Measurements from ENCODE around the gene KLHL22. TPM values are rescaled to one million over a fixed set of nuclear protein-coding genes. Genes with fewer than 3 reads are reported as not detected.
"Not testable (repeated sequence)": the region's sequence is repeated elsewhere in the genome, so short reads cannot be mapped to it uniquely, and the experiment has no call there.

Gene KLHL22
- total and polyA plus RNA-seq, 4 donors, result 5.3 to 29.9 (median 20.4) TPM

GRCh38 chr22:20420157-20420842 lies 75.3 kb downstream of the KLHL22 start:
- H3K9me3 ChIP-seq (ENCODE audit: control insufficient read depth, low read length), result no peaks in the 10 kb centered on the region
- H3K27me3 ChIP-seq (ENCODE audit: control insufficient read depth in 1 of 2, insufficient read depth in 2 of 2, low read length in 1 of 2), result no peaks in the 10 kb centered on the region
- H3K4me3 ChIP-seq (ENCODE audit: low read length in 2 of 2), result no peak overlapping the region
- no peaks in the 10 kb centered on the region for H3K4me1 ChIP-seq (ENCODE audit: control insufficient read depth in 1 of 2, insufficient read depth in 2 of 2, low read length in 2 of 2)
- WGBS, 2 donors, result 94% methylated on average over 11 of the region's 11 CpGs
- no peak overlapping the region for H3K27ac ChIP-seq (ENCODE audit: low read depth in 1 of 2, low read length in 2 of 2)
- ATAC-seq (ENCODE audit: low FRiP score) (no peak), DNase-seq (peak; percentile 23 to 42)
- H3K36me3 ChIP-seq (ENCODE audit: control insufficient read depth in 1 of 2, insufficient read depth in 2 of 2, low read length in 1 of 2), result no peaks in the 10 kb centered on the region
- intact Hi-C loops (cut with DNase I), result no loop called here

- intact Hi-C loops (cut with DNase I), result loop anchor here (2.0 to 10.0 kb wide), 2 partner anchors 77 to 275 kb away; no protein-coding TSS in a partner anchor
- WGBS, 2 donors, result 91 to 94% methylated on average over 2 of the region's 2 CpGs
- ATAC-seq (ENCODE audit: low FRiP score) (no peak), DNase-seq (peak; percentile 1 to 3)
- Histone ChIP-seq H3K9me3 (ENCODE audit: control insufficient read depth, low read length) (no peaks in the 10 kb centered on the region), H3K4me1 (ENCODE audit: control insufficient read depth in 1 of 2, insufficient read depth in 2 of 2, low read length in 2 of 2) (no peaks in the 10 kb centered on the region), H3K36me3 (ENCODE audit: control insufficient read depth in 1 of 2, insufficient read depth in 2 of 2, low read length in 1 of 2) (no peaks in the 10 kb centered on the region), H3K27me3 (ENCODE audit: control insufficient read depth in 1 of 2, insufficient read depth in 2 of 2, low read length in 1 of 2) (no peaks in the 10 kb centered on the region), H3K4me3 (ENCODE audit: low read length in 2 of 2) (no peak overlapping the region), H3K27ac (ENCODE audit: low read depth in 1 of 2, low read length in 2 of 2) (no peak overlapping the region)
These were observed 76.0 kb downstream of the KLHL22 start for GRCh38 chr22:20419664-20419951.

GRCh38 chr22:20418211-20418788 lies 77.3 kb downstream of the KLHL22 start:
- intact Hi-C loops (cut with DNase I), result loop anchor here (1.0 to 10.0 kb wide), 4 partner anchors 38 to 277 kb away; no protein-coding TSS in a partner anchor
- DNase-seq (peak; percentile 88 to 95), ATAC-seq (ENCODE audit: low FRiP score) (peak; percentile 95)
- H3K4me3 ChIP-seq (ENCODE audit: low read length in 2 of 2), result no peak overlapping the region
- WGBS, 2 donors, result 10% methylated on average over 42 of the region's 42 CpGs
- H3K27ac ChIP-seq (ENCODE audit: low read depth in 1 of 2, low read length in 2 of 2), result no peak overlapping the region
- no peaks in the 10 kb centered on the region for H3K9me3 ChIP-seq (ENCODE audit: control insufficient read depth, low read length)
- H3K27me3 ChIP-seq (ENCODE audit: control insufficient read depth in 1 of 2, insufficient read depth in 2 of 2, low read length in 1 of 2), result no peaks in the 10 kb centered on the region
- H3K36me3 ChIP-seq (ENCODE audit: control insufficient read depth in 1 of 2, insufficient read depth in 2 of 2, low read length in 1 of 2), result no peaks in the 10 kb centered on the region
- H3K4me1 ChIP-seq (ENCODE audit: control insufficient read depth in 1 of 2, insufficient read depth in 2 of 2, low read length in 2 of 2), result no peaks in the 10 kb centered on the region

- ATAC-seq (ENCODE audit: low FRiP score); H3K27me3 ChIP-seq (ENCODE audit: control insufficient read depth in 1 of 2, insufficient read depth in 2 of 2, low read length in 1 of 2); H3K4me3 ChIP-seq (ENCODE audit: low read length in 2 of 2); DNase-seq; H3K27ac ChIP-seq (ENCODE audit: low read depth in 1 of 2, low read length in 2 of 2); H3K9me3 ChIP-seq (ENCODE audit: control insufficient read depth, low read length); H3K36me3 ChIP-seq (ENCODE audit: control insufficient read depth in 1 of 2, insufficient read depth in 2 of 2, low read length in 1 of 2); H3K4me1 ChIP-seq (ENCODE audit: control insufficient read depth in 1 of 2, insufficient read depth in 2 of 2, low read length in 2 of 2): not testable (repeated sequence)
- WGBS, 2 donors, result 87 to 89% methylated on average over 3 of the region's 3 CpGs
- intact Hi-C loops (cut with DNase I), result loop anchor here in 1 of 2 donors (10.0 kb wide), 1 partner anchor 279 kb away; no protein-coding TSS in a partner anchor
These were observed 79.9 kb downstream of the KLHL22 start for GRCh38 chr22:20415699-20416098.

- 86 to 90% methylated on average over 3 of the region's 3 CpGs for WGBS, 2 donors
These were observed 80.4 kb downstream of the KLHL22 start for GRCh38 chr22:20415241-20415640.

GRCh38 chr22:20414450-20414849 lies 81.1 kb downstream of the KLHL22 start:
- no peaks in the 10 kb centered on the region for H3K9me3 ChIP-seq (ENCODE audit: control insufficient read depth, low read length)
- no peak overlapping the region for H3K27ac ChIP-seq (ENCODE audit: low read depth in 1 of 2, low read length in 2 of 2)
- H3K4me1 ChIP-seq (ENCODE audit: control insufficient read depth in 1 of 2, insufficient read depth in 2 of 2, low read length in 2 of 2), result no peaks in the 10 kb centered on the region
- H3K27me3 ChIP-seq (ENCODE audit: control insufficient read depth in 1 of 2, insufficient read depth in 2 of 2, low read length in 1 of 2), result no peaks in the 10 kb centered on the region
- 60 to 61% methylated on average over 3 of the region's 3 CpGs for WGBS, 2 donors
- intact Hi-C loops (cut with DNase I), result loop anchor here in 1 of 2 donors (10.0 kb wide), 1 partner anchor 280 kb away; no protein-coding TSS in a partner anchor
- H3K36me3 ChIP-seq (ENCODE audit: control insufficient read depth in 1 of 2, insufficient read depth in 2 of 2, low read length in 1 of 2), result no peaks in the 10 kb centered on the region
- peak in 1 of 2 donors; percentile 25 for DNase-seq
- H3K4me3 ChIP-seq (ENCODE audit: low read length in 2 of 2), result no peak overlapping the region
- no peak for ATAC-seq (ENCODE audit: low FRiP score)

More at GRCh38 chr22:20415241-20415640, 80.4 kb downstream of the KLHL22 start:
- H3K4me3 ChIP-seq (ENCODE audit: low read length in 2 of 2); ATAC-seq (ENCODE audit: low FRiP score); H3K9me3 ChIP-seq (ENCODE audit: control insufficient read depth, low read length); H3K36me3 ChIP-seq (ENCODE audit: control insufficient read depth in 1 of 2, insufficient read depth in 2 of 2, low read length in 1 of 2); H3K27me3 ChIP-seq (ENCODE audit: control insufficient read depth in 1 of 2, insufficient read depth in 2 of 2, low read length in 1 of 2); H3K4me1 ChIP-seq (ENCODE audit: control insufficient read depth in 1 of 2, insufficient read depth in 2 of 2, low read length in 2 of 2); H3K27ac ChIP-seq (ENCODE audit: low read depth in 1 of 2, low read length in 2 of 2): not testable (repeated sequence)
- intact Hi-C loops (cut with DNase I), result loop anchor here in 1 of 2 donors (10.0 kb wide), 1 partner anchor 280 kb away; no protein-coding TSS in a partner anchor
- DNase-seq, result peak in 1 of 2 donors; percentile 31

GRCh38 chr22:20414059-20414440 lies 81.5 kb downstream of the KLHL22 start:
- Histone ChIP-seq H3K27me3 (ENCODE audit: control insufficient read depth in 1 of 2, insufficient read depth in 2 of 2, low read length in 1 of 2) (no peaks in the 10 kb centered on the region), H3K4me1 (ENCODE audit: control insufficient read depth in 1 of 2, insufficient read depth in 2 of 2, low read length in 2 of 2) (no peaks in the 10 kb centered on the region), H3K27ac (ENCODE audit: low read depth in 1 of 2, low read length in 2 of 2) (no peak overlapping the region), H3K4me3 (ENCODE audit: low read length in 2 of 2) (no peak overlapping the region), H3K9me3 (ENCODE audit: control insufficient read depth, low read length) (no peaks in the 10 kb centered on the region), H3K36me3 (ENCODE audit: control insufficient read depth in 1 of 2, insufficient read depth in 2 of 2, low read length in 1 of 2) (no peaks in the 10 kb centered on the region)
- no peak for ATAC-seq (ENCODE audit: low FRiP score)
- DNase-seq, result peak in 1 of 2 donors; percentile 21
- intact Hi-C loops (cut with DNase I), result loop anchor here in 1 of 2 donors (10.0 kb wide), 1 partner anchor 281 kb away; no protein-coding TSS in a partner anchor
- WGBS, 2 donors, result 83 to 90% methylated on average over 5 of the region's 5 CpGs

- 90 to 93% methylated on average over 9 of the region's 9 CpGs for WGBS, 2 donors
- intact Hi-C loops (cut with DNase I), result loop anchor here in 1 of 2 donors (10.0 kb wide), 1 partner anchor 281 kb away; no protein-coding TSS in a partner anchor
- H3K36me3 ChIP-seq (ENCODE audit: control insufficient read depth in 1 of 2, insufficient read depth in 2 of 2, low read length in 1 of 2), result no peaks in the 10 kb centered on the region
- no peaks in the 10 kb centered on the region for H3K27me3 ChIP-seq (ENCODE audit: control insufficient read depth in 1 of 2, insufficient read depth in 2 of 2, low read length in 1 of 2)
- no peak overlapping the region for H3K27ac ChIP-seq (ENCODE audit: low read depth in 1 of 2, low read length in 2 of 2)
- no peaks in the 10 kb centered on the region for H3K4me1 ChIP-seq (ENCODE audit: control insufficient read depth in 1 of 2, insufficient read depth in 2 of 2, low read length in 2 of 2)
- no peak overlapping the region for H3K4me3 ChIP-seq (ENCODE audit: low read length in 2 of 2)
- no peaks in the 10 kb centered on the region for H3K9me3 ChIP-seq (ENCODE audit: control insufficient read depth, low read length)
- DNase-seq (peak; percentile 11 to 15), ATAC-seq (ENCODE audit: low FRiP score) (no peak)
These were observed 82.2 kb downstream of the KLHL22 start for GRCh38 chr22:20413217-20414058.

Data from aorta (tissue), 5 donors.